Activated gamma-delta T cell treated with Interleukin-2 at 50 U/mL for 16 hours (primary cell): ENCODE measurements around the gene RYR3.

Source experiments
- DNase-seq: peaks from one replicate; pipeline ENCODE4 v3.0.0-alpha.2; 2020

RYR3 gene

DNA sequence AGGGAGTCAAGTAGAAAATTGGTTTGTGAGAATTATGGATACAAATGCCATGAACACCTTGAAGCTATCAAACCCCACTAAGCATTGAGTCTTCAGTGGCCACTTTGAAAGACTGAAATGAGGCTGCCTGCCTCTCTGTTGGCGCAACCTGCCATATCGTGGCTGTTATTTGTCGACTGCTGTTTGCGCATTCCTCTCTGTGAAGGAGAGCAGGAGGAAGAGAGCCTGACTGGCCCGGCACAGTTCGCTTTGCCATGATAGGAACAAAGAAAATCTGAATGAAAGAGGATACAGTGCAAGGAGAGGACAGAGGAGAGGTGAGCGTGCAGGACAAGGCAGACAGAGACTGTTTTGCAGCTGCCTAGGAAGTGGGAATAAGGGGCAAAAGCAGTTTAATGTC lies 289.4 kb downstream of the RYR3 start:
- DNase-seq, result no peak

DNA sequence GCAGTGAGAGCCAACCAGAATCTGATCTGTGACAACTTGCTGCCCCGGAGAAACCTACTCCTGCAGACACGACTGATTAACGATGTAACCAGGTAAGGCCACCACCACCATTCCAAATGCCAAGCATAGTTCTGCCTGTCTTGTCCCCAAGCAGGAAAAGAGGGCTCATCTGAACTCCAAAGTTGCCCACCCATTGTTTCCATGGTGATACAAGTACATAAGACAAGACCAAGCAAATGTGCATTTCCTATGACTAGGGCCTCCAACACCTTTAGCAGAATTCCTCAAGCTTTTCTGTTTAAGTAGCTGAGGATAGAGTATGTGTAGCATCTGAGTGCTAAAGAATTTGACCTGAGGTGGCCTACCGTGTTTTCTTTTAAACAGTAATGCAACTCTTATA lies 290.7 kb downstream of the RYR3 start:
- DNase-seq, result no peak

DNA sequence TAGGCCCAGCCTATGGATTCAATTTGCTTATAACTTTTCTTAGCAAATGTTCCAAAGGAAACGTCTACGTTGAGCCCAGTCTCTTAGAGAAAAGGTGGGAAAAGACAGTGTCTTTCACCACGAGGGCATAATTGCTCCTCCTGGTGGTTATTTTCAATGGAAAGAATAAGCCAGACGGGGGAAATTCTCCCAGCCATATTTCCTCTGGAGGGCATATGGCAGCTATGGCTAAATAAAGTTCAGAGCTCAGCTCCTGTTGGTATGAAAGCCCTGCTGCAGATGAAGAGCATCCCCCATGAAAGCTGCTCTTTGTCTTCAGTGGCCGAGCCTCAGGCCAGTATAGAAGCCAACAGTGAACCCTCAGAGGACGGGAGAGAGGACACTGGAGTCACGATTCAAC lies 297.9 kb downstream of the RYR3 start:
- no peak for DNase-seq

DNA sequence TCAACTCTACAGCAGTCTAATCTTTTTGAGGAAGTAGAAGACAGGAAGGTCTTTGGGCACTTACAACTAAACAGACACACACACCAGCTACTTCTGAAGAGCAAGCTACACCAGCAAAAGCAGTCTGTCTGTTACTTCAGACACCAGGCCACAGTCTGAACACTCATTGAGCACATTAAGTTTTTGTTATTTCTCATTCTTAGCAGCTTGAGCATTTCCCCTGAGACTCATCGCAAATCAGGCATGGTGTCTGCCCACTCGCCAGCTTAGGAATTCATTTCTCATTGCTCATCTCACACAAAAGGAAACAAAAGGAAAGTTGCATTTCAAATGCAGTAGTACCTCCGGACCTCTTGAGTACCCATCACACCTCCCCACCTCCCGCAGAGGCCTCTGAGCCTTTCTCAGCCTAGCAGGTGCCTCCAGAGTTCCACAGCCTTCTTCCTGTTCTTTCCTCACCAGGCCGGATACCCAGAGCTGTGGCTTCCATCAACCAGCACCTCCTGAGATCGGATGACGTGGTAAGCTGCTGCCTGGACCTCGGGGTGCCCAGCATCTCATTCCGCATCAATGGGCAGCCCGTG lies 302.0 kb downstream of the RYR3 start:
- DNase-seq, result no peak

DNA sequence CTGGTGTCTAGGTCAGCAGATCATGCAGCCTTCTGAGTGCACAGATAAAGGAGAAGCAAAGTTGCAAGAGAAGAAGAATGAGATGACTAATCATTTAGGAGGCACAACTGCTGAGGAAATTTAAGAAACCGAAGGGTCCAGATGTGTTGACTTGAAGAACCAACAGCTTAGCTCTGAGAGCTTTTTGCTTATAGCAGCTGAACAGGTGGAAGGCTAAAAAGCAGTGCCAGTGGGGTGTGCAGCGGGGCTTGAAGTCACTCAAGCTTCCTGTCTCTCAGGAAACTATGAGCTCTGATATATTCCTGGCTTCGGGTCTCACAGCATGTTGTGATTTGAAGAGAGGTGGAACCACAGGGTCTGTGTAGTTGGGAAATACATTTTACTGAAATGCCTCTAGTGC lies 305.7 kb downstream of the RYR3 start:
- no peak for DNase-seq

DNA sequence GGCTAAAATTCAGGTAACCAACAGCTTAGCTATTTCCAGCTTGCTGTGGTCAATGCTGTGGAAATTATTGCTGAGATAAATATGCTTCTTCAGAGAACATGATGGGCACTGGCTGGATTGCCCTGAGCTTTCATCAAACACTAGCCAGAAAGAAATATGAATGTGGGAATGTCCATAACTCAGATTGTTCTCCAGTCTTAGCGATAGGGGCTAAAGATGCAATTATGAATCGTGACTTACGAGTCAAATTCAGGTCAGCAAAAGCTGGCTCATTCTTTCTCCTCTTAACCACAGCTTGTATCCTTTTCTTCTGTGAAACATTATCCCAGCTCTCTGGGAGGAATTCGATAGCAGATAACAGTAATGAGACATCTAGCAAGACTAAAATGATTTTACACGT lies 307.6 kb downstream of the RYR3 start:
- no peak for DNase-seq

DNA sequence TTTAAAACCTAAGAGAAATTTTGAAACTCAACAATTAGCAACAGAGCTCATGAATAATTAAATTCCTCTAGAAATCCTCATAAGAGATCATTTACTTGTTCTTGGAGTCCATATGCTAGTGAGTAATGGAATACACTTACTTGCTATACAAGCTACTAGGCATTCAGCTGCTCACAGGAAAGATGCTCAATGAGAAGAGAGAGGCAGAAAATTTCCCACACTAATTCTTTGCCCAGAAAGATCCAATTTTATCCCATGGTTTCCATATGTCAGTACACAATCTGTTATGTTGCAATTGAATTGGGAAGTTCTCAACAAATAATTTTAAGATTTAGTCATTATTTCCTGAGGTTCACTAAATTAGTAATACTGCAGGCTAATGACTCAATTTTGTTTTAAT lies 310.4 kb downstream of the RYR3 start:
- no peak for DNase-seq

DNA sequence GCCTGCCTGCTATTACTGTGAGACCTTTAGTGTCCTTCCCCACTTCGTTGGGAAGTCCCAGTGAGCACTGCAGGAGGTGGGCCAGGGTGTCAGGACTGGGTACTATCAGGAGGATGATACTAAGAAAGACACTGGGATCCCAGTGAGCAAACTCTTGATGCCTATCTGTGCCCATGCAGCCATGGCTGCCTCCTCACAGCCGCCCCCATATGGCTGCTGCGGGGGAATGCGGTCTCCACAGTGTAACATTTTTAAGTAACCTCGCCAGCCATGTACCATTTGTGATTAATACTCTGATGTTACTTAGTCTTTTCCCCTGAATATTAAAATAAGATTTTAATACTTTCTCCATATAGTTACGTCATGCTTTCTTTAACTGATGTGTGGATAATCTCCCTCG lies 312.2 kb downstream of the RYR3 start:
- DNase-seq, result no peak

DNA sequence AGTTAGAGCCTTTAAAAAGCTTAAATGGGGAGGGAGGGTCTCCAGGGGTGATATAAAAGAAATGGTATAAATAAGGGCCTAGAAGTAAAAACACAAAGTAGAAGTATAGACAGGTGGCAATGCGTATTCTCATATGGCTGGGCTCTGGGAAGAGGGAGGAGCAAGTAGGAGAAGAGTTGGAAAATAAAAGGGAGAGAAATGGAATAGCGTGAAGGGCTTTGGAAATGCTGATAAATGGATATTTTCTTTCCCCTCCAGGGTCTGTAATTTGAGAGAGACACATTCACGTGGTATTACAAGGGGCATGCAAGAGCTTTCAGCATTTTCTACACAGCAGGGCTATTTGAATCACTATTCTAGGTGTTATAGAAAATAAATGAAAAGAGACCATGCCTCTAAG lies 313.7 kb downstream of the RYR3 start:
- no peak for DNase-seq

DNA sequence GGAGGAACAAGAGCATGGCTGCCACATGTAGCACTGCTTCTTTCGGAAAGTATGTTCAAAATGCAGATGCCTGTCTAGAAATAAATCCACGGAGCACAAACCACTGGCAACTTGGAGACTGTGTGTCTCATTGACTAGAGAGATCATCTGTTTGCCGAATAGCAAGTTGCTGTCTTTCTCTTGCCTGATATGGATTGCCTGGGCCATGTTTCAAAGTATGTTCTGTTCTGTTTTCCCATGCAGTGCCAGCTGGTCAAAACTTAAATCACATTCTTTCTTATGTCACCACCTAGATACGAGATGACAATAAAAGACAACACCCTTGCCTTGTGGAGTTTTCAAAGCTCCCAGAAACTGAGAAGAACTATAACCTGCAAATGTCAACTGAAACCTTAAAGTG lies 318.9 kb downstream of the RYR3 start:
- DNase-seq, result no peak

DNA sequence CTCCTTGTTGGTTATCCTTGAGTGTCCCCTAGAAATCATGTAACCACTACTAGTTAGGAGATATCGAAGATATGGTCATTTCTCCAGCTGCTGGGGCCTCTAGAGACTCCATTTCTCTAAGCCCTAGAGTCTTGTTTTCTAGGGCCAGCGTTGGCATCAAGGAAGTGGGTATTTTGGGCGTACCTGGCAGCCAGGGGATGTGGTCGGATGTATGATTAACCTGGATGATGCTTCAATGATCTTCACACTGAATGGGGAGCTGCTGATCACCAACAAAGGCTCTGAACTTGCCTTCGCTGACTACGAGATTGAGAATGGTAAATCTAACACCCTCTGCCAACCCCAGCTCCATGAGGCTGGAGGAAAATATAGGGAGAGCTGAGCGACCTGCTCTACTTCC lies 325.5 kb downstream of the RYR3 start:
- no peak for DNase-seq

DNA sequence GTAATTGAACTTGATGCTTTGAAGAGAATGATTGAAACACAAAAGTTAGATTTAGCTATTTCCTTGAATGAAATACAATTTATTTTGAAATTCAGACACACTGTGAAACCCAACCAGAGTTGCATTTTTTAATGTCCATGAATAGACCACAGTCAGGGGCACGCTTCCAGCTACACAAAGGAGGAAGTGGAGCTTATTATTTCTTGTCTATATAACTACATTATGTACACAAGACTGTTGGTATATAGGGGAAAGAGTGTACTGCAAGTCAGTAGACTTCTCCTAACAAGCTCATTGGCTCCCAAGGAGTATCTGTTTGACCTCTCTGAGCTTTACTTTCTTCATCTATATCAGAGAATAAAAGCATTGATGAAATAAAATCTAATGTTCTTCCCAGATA lies 326.2 kb downstream of the RYR3 start:
- DNase-seq, result no peak

DNA sequence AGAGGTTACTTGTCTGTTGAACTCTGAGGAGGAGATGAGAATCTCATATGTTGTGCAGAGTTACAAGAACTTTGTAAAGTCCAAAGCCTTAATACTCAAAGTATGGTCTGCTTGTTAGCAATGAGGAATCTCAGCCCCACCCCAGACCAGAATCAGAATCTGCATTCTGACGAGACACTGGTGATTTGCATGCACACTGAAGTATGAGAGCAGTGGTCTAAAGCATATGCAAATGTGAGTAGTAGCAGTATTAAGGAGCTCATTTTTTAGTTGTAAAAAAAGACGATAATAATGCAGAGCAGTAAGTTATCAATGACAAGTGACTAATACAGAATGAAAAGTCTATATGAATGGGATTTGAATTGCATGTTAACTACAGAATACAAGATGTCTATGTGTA lies 327.7 kb downstream of the RYR3 start:
- DNase-seq, result no peak

DNA sequence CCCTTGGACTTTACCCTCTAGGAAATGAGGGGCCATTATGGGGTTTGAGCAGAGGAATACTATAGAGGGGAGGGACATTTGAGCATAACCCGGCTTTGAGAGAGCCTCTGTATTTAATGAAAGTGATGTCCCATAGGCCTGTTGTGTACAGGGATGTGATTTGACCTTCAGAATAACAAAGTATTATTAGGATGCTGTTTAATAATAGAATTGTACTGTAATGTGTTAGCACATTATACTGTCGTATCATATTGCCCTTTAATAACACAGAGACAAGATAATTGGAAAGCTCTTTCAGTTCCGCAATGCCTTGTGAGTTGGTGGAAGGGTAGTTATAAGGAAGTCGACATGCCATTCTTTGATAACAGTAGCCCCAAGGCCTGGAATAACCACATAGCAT lies 328.3 kb downstream of the RYR3 start:
- DNase-seq, result no peak

DNA sequence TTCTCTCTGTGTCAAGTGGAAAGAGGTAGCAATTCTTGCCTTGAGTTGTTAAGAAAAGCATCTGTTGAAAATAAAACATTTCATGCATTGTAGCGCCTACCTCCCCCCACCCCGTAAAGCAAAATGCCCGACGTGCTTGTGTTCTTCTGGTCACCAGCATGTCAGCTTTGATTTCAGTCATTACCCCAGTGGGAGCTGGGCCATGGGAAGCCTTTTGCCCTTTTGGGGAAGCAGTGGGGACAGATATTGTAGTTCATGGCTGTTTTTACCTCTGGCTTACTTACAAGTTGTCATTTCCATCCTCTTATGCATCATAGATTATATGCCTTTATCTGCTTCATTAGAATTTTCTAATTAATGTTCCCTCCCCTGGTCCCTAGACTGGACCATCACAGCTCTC lies 328.7 kb downstream of the RYR3 start:
- no peak for DNase-seq

DNA sequence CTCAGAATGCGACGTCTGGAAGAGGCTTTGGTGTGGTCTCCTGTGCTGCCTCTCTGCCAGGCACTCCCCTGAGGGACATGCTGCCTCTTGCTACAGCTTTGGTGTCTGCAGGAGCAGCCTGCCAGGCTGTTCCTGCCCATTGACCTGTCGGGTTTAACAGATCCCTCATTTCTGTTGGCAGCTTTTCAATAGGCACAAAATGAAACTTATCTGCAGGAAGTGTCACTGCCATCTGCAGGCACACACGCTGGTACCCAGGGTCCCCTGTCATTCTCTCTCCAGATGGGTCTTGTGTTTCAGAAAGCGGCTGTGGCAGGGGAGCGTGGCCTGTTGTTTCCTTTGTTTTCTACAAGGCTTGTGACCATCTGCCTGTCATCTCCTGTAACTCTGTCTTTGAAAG lies 329.2 kb downstream of the RYR3 start:
- no peak for DNase-seq

DNA sequence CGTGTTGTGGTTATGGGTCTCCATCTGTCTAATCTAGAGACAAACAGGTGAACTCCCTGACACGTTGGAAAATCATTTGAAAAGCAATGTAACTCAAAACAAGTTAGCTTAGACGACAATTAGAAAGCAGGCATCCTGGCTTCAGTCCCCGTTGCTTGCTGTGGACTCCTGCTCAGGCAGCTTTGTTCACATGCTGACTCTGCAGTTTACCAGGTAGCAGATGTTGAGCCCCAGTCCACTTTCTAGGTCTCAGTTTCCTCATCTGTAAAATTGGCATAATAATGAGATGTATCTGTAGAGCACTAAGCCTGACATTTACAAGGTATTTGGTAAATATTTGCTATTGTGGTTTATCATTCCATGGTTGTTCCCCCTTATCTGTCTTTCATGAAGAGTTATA lies 330.3 kb downstream of the RYR3 start:
- DNase-seq, result no peak

DNA sequence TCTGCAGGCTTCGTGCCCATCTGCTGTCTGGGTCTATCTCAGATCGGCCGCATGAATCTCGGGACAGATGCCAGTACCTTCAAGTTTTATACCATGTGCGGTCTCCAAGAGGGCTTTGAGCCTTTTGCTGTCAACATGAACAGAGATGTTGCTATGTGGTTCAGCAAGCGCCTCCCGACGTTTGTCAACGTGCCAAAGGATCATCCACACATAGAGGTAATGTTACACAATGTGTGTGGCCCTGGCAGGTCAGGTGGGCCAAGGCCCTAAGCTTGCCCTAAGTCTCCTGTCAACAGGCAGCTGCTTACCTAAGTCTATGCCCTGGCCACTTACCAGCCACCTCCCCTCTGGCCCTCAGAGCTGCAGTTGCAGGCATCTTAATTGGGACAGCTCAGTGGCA lies 333.5 kb downstream of the RYR3 start:
- DNase-seq, result no peak

DNA sequence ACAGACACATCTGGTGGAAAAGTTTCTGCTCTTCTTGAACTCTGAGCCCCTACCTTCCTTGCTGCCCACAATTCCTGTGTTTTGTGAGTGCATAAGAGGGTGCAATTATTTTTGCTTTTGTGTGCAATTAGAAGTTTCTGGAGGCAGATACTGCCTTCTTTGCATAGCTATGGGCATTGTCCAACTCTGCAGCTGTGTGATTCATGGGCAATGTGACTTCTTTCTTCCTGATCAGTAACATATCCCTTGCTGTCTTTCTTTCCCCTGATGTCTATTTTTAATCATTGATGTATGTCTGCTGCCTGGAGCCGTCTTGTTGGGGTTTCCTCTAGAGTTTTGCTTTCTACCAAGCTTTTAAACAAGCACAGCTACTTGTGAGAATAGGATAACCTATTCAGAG lies 336.0 kb downstream of the RYR3 start:
- no peak for DNase-seq

DNA sequence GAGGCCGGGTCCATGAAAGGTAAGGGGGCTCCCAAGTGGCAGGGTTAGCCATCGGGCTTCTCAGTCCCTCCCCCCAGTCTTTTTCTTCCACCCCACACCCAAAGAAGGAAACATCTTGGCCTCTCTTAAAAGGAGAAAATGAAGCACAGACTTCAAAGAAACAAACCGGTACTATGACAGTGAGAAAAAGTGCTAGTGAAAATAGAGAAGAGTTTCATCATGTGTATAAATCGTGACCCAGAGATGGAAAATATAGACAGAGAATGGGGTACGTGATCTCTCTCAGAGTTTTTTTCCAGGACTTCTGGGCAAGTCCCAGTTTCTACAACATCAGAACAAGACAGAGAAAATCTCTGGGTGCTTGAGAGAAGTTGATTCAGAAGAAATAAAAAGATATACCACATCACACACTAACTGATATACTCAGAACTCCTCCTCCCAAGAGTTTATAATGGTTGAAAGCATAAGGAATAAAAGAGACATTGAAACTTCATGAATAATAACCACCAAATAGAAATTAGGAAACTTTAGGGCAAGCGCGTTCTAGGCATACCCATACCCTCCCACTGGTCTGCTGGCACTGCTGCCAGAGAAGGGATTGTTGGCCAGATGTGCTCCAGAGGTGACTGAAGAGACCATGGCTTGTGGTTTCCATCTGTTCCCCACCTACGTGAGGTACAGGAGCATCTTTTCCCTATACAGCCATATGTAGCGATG lies 338.6 kb downstream of the RYR3 start:
- no peak for DNase-seq

DNA sequence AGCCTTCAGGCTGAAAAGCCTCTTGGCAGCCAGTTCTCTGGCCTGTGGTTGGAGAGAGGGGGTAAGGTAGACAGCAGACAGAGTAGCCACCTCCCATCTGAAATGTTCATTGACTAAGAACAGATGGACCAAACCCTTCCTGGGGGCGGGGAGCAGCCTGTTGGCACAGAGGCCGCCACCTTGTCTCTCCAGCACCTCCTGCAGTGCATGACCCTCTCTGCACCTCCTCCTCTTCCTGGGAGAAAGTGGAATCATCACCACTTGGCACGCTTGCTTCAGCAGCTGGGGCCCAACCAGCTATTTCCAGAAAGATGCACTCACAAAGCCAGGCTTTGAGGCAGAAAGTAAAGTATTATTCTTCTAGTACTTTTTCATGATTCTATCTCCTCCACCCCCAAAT lies 344.1 kb downstream of the RYR3 start:
- DNase-seq, result no peak

DNA sequence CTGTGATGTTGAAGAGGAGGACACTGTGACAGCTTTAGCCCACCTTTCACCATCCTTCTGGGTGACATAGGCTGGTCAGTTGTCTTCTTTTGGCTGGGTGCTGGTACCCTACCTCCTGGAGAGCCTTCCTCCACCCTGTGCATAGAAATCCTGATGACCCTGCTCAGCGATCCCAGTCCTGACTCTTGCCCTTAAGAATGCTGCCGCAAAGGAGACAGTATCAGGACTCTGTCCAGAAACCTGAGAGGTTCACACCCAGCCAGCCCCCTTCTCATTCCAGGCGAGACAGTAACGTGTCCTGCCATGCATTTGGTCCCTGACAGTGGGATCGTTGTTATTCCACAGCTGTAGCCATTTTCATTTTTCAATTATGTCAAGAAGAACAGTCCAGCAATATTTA lies 344.7 kb downstream of the RYR3 start:
- no peak for DNase-seq

DNA sequence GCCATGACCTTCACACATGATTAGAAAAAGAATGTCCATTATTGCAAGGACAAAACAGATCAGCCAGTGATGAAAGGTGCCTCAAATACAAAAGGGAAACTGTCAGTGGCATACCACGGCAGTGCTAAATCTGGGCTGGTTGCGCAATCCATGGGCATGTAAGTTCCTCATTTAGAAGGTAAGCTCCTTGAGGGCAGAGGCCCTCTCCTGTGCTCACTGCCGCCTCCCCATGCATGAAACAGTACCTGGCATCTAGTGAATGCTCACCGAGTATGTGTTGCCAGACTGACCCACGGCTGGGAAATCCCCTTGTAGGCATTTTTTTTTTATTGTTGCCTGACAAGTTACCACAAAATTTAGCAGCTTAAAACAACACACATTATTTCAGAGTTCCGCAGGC lies 345.4 kb downstream of the RYR3 start:
- DNase-seq, result no peak

DNA sequence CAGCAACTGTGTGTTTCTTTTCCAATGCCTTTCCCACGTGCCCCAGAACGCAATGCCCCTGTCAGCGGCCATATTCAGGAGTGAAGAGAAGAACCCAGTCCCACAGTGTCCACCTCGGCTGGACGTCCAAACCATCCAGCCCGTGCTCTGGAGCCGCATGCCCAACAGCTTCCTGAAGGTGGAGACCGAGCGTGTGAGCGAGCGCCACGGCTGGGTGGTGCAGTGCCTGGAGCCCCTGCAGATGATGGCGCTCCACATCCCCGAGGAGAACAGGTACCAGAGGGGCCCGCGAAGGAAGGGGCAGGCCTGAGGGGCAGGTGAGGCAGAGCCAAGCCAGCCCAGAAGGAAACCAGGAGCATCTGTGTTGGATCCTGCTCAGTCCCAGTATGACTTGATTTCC lies 349.4 kb downstream of the RYR3 start:
- no peak for DNase-seq

DNA sequence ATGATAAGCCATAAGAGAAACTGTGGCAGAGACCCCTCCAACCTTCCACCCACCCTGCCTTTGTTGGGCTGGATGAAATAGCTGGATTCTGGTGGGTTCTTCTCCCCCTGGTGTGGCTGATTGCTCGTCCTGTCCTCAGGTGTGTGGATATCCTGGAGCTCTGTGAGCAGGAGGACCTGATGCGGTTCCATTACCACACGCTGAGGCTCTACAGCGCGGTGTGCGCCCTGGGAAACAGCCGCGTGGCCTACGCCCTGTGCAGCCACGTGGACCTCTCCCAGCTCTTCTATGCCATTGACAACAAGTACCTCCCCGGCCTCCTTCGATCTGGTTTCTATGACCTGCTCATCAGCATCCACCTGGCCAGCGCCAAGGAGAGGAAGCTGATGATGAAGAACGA lies 351.2 kb downstream of the RYR3 start:
- DNase-seq, result no peak
